HepG2 (cell line): ENCODE results near the gene AJM1. TPM values are rescaled to one million over a fixed set of nuclear protein-coding genes. Genes with fewer than 3 reads are reported as not detected.

Source experiments
- ATF3 ChIP-seq: sonication (generic); formaldehyde crosslinking; IDR thresholded peaks from 2 replicates; pipeline ENCODE4 v1.4.0; 2020; ENCODE audit warnings: missing genetic modification reagents
- DBP ChIP-seq: sonication (generic); formaldehyde crosslinking; IDR thresholded peaks from 2 replicates; pipeline ENCODE4 v1.4.0; 2020; ENCODE audit warnings: missing genetic modification reagents; ENCODE audit errors: not compliant biosample characterization
- FOXK2 ChIP-seq: fragments of 450-650 bp; IDR thresholded peaks from 2 replicates; pipeline ENCODE4 v1.6.1; 2016
- FOXM1 ChIP-seq: sonication (generic); formaldehyde crosslinking; IDR thresholded peaks from 2 replicates; pipeline ENCODE4 v1.5.0; 2020; ENCODE audit warnings: missing genetic modification reagents
- GLI4 ChIP-seq: sonication (generic); formaldehyde crosslinking; IDR thresholded peaks from 2 replicates; pipeline ENCODE4 v1.5.1; 2020; ENCODE audit warnings: missing genetic modification reagents, mild to moderate bottlenecking, moderate library complexity, borderline replicate concordance
- GPN1 ChIP-seq: sonication (generic); formaldehyde crosslinking; IDR thresholded peaks from 2 replicates; pipeline ENCODE4 v1.5.1; 2020; ENCODE audit warnings: missing genetic modification reagents, borderline replicate concordance
- HHEX ChIP-seq: IDR thresholded peaks from 2 replicates; pipeline ENCODE4 v1.6.1; 2016; ENCODE audit warnings: control low read depth
- HOMEZ ChIP-seq: IDR thresholded peaks from 2 replicates; pipeline ENCODE4 v1.6.1; 2016; ENCODE audit warnings: low read depth
- KLF15 ChIP-seq: sonication (generic); formaldehyde crosslinking; IDR thresholded peaks from 2 replicates; pipeline ENCODE4 v1.8.1; 2023; ENCODE audit warnings: borderline replicate concordance, mild to moderate bottlenecking, inconsistent platforms, missing genetic modification reagents, mixed read lengths
- NFATC3 ChIP-seq: sonication (generic); formaldehyde crosslinking; IDR thresholded peaks from 2 replicates; pipeline ENCODE4 v1.5.1; 2020; ENCODE audit warnings: mild to moderate bottlenecking, missing genetic modification reagents
- RORA ChIP-seq: sonication (generic); formaldehyde crosslinking; IDR thresholded peaks from 2 replicates; pipeline ENCODE4 v1.5.0; 2020; ENCODE audit warnings: mild to moderate bottlenecking, missing genetic modification reagents, moderate library complexity
- SUZ12 ChIP-seq: fragments of 150-350 bp; IDR thresholded peaks from 2 replicates; pipeline ENCODE4 v1.6.1; 2014; ENCODE audit warnings: low read depth, low read length
- YEATS2 ChIP-seq: sonication (generic); formaldehyde crosslinking; IDR thresholded peaks from 2 replicates; pipeline ENCODE4 v1.4.0; 2020; ENCODE audit warnings: missing genetic modification reagents, borderline replicate concordance
- ZFP36L2 ChIP-seq: sonication (generic); formaldehyde crosslinking; IDR thresholded peaks from 2 replicates; pipeline ENCODE4 v1.4.0; 2020; ENCODE audit warnings: missing genetic modification reagents
- ZNF205 ChIP-seq: IDR thresholded peaks from 2 replicates; pipeline ENCODE4 v1.6.1; 2018; ENCODE audit warnings: missing biosample characterization, missing genetic modification reagents
- ZNF296 ChIP-seq: sonication (generic); formaldehyde crosslinking; conservative IDR thresholded peaks from 2 replicates; pipeline ENCODE4 v1.5.0; 2020; ENCODE audit warnings: mild to moderate bottlenecking, missing genetic modification reagents
- ZNF383 ChIP-seq: sonication (generic); formaldehyde crosslinking; IDR thresholded peaks from 2 replicates; pipeline ENCODE4 v1.4.0; 2020; ENCODE audit warnings: missing genetic modification reagents, mild to moderate bottlenecking, borderline replicate concordance
- ZNF407 ChIP-seq: sonication (generic); formaldehyde crosslinking; IDR thresholded peaks from one replicate; pipeline ENCODE4 v1.5.1; 2020; ENCODE audit warnings: mild to moderate bottlenecking, missing genetic modification reagents; ENCODE audit errors: not compliant biosample characterization
- ZNF546 ChIP-seq: sonication (generic); formaldehyde crosslinking; conservative IDR thresholded peaks from 2 replicates; pipeline ENCODE4 v1.8.1; 2023; ENCODE audit warnings: mild to moderate bottlenecking, missing genetic modification reagents
- ZNF709 ChIP-seq: sonication (generic); formaldehyde crosslinking; IDR thresholded peaks from 2 replicates; pipeline ENCODE4 v1.5.0; 2020; ENCODE audit warnings: mild to moderate bottlenecking, missing genetic modification reagents
- ZSCAN21 ChIP-seq: sonication (generic); formaldehyde crosslinking; IDR thresholded peaks from 2 replicates; pipeline ENCODE4 v1.8.0; 2022; ENCODE audit warnings: mild to moderate bottlenecking, missing genetic modification reagents, moderate library complexity, borderline replicate concordance
- polyA plus RNA-seq, 8 experiments: library from polyadenylated mRNA; depleted of rRNA in 3 of 8; stranded (reverse) in 7 of 8; unstranded in 1 of 8; fragments of >200 nt; fragmentation: Illumina TruSeq in 4 of 8; extraction: Trizol in 4 of 8; gene quantifications; 2 replicates each; pipeline versions ENCODE4 v1.2.1 to v1.2.3, GENCODE V29; 2011 to 2016; ENCODE audit warnings: low read depth in 4 of 8, missing spikeins in 1 of 8, mixed read lengths in 1 of 8; ENCODE audit not compliant: insufficient read depth in 1 of 8
- total RNA-seq, 5 experiments: library from RNA; depleted of rRNA; stranded (reverse); fragments of >200 nt; fragmentation: Illumina TruSeq; extraction: Trizol; gene quantifications; 2 replicates each; pipeline ENCODE4 v1.2.3, GENCODE V29; 2016; ENCODE audit warnings: low read depth in 1 of 5

AJM1 gene
- total and polyA plus RNA-seq, 2 of the 13 experiments (the other 11 are each of a cell fraction or from before 2014, with no cell fraction given) = 1.1 to 1.2 TPM

GRCh38 chr9:136798708-136799078 is 43.6 kb upstream of the AJM1 start (continued):
- TF ChIP-seq FOXK2 = no peak
- no peak for TF ChIP-seq FOXM1 (CRISPR knock-in tag)
- TF ChIP-seq HOMEZ (CRISPR knock-in tag) = no peak
- TF ChIP-seq DBP (CRISPR knock-in tag) = no peak
- no peak for TF ChIP-seq GPN1
- TF ChIP-seq ZNF546 (CRISPR knock-in tag) = no peak
- no peak for TF ChIP-seq ZFP36L2 (CRISPR knock-in tag)
- TF ChIP-seq ZNF383 = no peak
- TF ChIP-seq ZNF709 (CRISPR knock-in tag) = peak; percentile 72
- TF ChIP-seq NFATC3 (CRISPR knock-in tag) = no peak
- TF ChIP-seq YEATS2 (CRISPR knock-in tag) = no peak
- TF ChIP-seq ZNF205 (CRISPR knock-in tag) = no peak
- TF ChIP-seq ZNF296 = peak; percentile 58; the same call in 1 of the 2 replicates
- TF ChIP-seq GLI4 (CRISPR knock-in tag) = peak; percentile 30; the same call in 1 of the 2 replicates
- no peak for TF ChIP-seq ATF3
- TF ChIP-seq ZSCAN21 = no peak
- no peak for TF ChIP-seq HHEX (CRISPR knock-in tag)
- no peak for TF ChIP-seq KLF15 (CRISPR knock-in tag)
- TF ChIP-seq RORA = no peak
- peak; percentile 21 for TF ChIP-seq ZNF407
- TF ChIP-seq SUZ12 = no peak
